T1000 (cell line): ENCODE results near the gene MOB2.
"Not testable (repeated sequence)": the region's sequence is repeated elsewhere in the genome, so short reads cannot be mapped to it uniquely, and the experiment has no call there.

Source experiments
- DNase-seq: peaks from one replicate; lab custom pipeline; 2025; ENCODE audit warnings: mixed read lengths; lab: John Stamatoyannopoulos, UW

The MOB2 gene

GRCh38 chr11:1518301-1518700 is 31.7 kb upstream of the MOB2 start:
- DNase-seq: no peak

DNA sequence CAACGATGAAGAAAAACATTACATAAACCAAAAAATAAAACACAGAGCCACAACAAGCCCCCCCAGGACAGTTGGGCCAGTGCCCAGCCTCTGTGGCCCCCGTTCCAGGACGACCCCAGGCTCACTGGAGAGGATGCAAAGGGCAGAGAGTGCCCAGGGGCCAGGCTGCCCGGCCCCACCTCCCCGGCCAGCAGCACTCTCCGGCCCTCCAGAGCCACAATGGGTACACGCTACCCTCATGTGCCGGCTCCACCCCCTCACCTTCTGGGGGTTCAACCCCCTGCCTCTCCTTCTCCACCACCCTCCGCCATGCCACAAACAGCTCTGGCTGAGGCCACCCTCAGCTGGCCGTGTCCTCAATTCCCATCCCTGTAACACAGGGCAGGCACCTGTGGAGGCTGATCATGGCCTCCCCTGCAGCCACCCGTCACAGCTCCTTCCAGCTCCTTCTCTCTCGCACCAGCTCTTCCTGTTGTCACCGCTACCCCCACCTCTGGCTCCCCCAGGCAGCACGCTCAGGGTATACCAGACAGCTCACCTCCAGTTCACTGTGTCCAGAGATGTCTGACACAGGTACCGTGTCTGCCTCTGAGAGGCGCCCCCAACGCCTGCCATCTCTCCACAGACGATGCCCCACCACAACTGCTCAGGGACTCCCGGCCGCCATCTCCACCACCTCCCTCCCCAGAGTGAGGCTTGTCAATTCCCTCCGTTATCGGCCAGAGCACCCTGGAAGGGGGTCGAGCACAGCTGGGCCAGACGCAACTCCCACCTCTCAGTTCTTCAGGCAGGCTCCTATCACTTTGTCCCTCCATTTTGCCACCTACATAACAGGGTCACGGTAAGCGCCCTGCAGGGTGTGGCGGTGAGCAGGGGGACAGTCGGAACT is 30.8 kb upstream of the MOB2 start:
- DNase-seq: no peak

DNA sequence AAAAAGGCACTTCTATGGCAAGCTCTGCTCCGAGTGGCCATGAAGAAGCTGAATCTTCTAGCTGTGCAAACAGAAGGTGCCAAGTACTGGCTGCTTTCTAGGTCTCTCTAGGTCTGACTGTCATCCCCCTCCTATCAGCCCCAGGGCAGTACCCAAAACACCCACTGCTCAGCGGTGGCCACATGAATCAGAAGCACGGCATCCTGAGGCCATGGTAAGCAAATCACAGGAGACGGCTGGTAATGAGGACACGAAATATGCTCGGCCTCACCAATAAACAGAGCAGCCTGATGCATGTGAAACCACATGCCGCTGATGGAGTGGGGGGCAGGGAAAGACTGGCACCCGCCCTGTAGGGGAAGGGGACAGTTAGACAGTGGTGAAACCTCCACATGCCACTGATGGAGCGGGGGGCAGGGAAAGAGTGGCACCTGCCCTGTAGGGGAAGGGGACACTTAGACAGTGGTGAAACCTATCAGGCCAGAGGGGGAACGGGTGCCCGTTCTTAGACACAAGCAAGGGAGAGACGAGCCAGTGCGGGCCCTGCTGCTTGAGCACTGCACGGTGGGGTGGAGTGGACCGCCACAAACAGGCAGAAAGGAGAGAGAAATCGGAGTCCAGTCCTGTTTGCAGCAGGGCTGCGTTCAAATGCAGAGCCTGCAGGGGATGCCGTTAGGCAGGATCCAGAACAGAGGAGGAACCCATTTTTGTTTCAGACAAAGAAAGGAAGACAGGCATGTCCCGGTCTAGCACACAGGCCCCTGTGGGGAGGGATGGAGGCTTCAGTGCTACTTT is 29.9 kb upstream of the MOB2 start:
- DNase-seq: peak; percentile 59

DNA sequence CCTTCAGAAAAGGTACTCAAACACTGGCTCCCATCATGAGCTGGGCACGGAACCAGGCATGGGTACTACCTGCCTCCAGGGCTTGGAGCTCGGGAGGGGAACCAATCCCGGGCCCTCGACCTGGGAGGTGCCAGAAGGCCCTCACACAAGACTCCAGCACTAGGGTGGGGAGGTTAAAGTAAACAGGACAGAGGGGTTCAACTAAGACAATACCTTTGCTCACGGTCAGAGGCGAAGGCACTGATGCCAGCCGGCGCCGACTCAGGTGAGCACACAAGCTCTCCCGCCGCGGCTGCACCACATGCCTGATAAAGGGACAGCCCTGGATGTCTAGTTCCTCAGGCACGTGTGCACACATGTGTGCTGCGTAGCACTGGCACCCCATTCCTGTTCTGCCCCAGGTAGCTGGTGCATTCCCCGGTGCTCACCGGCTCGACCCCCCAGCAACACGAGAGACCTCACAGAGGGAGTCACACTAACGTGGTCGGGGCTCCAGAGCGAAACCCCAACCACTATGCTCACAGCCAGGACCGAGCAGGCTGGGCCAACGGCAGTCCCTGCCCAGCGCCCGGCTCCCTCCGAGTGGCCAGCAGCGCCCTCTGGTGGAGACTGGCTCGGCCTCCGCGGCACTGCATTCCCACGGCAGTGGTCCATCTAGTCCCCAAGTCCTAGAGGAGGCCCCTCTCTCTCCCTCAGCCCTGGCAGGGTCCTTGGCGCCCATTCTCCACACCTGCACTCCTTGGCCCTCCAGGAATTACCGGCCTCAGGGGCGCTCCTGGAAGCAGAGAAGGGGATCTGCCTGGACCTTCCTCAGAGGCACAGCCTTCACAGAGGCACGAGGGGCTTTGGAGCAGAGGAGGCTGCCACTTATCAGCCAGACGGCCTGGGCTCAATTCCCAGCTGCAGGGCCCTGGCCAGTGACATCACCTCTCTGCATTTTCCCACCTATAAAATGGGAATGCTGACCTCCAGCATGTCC is 28.8 kb upstream of the MOB2 start:
- peak; percentile 48 for DNase-seq

DNA sequence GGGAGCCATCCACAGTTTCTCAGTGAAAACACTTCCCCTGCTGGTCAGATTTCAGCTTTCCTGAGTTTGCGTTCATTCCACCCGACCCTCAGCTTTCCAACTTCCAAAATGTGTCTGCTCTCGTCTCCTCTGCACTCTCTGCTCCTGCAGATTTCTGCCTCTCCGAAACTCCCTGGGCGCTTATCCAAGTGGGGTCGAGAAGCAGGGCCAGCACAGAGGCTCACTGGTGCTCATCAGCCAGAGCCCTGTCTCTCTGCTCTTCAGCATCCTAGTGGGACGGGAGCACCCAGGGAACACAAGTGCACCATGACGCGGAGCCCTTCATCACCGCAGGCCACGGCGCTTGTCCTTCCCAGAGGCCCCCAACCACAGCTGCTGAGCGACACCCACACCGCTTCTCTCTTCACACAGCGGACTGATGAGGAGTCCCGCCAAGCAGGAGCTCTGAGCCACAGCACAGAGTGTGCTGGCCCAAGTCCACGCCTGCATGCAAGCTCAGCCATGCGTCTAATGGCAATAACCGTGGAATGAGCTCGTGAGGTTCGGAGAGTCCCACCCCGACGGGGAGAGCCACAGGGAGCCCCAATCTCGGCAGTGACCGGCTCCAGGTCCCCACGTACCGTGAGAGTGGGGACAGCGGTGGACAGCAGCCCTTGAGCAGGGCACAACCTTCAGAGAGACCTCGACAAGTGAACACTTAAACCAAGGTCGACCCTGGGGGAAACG is 27.9 kb upstream of the MOB2 start:
- DNase-seq: no peak

DNA sequence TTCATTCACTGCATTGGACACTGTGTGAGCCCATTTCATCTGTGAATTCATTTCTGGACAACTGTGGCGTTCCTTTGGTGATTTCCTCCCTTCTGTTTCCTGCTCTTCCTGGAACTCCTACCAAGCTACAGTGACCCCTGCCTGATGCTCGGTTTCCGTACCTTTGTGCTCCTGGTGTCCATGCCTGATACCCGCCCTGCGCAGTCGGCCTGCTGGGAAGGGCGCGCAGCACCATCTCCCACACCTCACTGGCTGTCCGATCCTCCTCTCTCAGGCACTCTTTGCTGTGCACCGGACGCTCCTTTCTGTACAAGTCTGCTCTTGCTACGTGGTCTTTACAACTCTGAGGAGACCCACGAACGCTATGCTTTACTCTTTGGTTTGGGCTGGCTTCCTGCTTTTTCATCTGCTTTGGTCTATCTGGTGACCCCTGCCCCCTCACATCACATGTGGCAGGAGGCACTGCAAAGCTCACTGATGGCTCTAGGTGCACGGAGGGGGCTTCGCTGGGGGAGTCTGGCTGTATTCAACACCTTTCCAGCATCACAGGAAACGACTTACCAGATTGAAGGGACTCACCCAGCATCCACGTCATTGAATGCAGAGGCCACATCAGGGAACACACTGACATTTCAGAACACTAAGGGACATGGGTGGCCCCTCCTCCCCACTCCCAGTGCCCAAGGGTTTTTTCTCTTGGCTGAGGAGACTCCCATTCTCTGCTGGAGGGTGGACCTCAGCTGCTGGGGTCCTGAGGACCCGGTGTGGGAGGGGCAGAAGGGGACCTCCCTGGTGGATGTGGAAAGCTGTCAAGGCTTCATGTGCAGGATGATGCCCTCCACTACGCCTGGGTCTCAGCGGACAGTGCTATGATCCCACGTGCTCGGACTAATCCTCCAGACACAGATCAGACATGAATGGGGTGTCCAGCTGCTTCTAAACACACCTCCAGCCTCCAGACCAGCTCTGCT is 27.0 kb upstream of the MOB2 start:
- DNase-seq: no peak

DNA sequence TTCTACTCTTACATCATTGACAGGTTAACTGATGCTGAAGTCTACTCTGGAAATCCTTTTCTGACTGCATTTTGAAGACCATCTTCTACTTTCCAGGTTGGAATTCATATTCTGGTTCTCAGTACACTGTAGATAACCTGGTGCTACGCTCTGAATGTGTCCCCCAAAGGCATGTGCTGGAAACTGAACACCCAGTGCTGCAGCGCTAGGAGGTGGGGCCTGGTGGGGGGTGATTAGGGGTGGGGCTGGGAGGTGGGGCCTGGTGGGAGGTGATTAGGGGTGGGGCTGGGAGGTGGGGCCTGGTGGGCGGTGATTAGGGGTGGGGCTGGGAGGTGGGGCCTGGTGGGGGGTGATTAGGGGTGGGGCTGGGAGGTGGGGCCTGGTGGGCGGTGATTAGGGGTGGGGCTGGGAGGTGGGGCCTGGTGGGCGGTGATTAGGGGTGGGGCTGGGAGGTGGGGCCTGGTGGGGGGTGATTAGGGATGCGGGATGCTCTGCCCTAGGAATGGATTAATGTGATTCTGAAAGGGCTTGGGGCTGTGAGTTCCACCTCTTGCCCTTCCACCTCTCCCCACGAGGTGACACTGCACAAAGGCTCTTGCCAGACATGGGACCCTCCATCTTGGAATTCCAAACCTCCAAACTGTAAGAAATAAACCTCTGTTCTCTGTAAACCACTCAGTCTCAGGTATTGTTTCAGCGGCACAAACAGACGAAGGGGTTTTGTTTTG is 26.1 kb upstream of the MOB2 start:
- not testable (repeated sequence) for DNase-seq

DNA sequence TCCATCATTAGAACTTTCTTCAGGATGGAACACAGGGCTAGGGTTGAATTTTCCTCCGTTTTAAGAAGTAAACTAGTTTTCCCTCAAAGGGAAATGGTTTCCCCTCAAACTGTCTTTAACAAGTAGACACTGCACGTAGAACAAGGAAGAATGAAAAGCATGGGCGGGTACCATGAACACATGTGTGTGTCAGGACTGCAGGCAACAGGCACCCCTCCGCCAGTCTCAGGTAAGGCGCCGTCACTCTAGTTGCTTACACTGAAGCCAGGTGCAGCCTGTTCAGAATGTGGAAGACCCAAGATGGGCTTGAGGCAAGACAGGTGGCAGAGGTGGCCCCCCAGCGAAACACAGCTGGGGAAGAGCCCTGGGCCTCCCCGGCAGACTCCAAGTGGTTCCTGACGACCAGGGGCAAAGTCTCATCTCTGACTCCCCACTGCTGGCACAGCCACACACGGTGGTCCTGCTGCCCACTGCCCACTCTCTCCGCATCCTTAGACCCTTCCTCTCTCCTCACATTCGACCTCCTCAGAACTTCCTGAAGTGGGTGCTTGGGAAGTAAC is 25.4 kb upstream of the MOB2 start:
- no peak for DNase-seq

DNA sequence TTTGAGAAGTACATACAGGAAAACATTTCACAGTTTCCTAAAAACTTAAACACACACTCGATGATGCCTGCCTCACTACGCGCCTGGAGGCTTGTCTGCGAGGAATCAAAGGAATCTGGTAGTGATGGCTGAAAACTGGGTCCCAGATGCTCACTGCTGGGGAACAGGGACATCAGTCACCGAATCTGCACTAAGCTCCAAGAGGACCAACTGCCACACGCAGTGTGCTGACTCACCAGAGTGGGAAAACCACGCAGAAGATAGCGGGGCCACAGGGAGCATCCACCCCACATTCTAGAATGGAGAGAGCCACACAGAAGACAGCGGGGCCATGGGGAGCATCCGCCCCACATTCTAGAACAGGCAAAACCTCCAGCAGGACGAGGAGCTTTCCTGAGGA is 24.3 kb upstream of the MOB2 start:
- DNase-seq: no peak

GRCh38 chr11:1510351-1510750 is 23.8 kb upstream of the MOB2 start:
- not testable (repeated sequence) for DNase-seq

- DNase-seq: no peak
These were observed 23.2 kb upstream of the MOB2 start for GRCh38 chr11:1509626-1510255.

GRCh38 chr11:1508986-1509385 is 22.4 kb upstream of the MOB2 start:
- DNase-seq: no peak

DNA sequence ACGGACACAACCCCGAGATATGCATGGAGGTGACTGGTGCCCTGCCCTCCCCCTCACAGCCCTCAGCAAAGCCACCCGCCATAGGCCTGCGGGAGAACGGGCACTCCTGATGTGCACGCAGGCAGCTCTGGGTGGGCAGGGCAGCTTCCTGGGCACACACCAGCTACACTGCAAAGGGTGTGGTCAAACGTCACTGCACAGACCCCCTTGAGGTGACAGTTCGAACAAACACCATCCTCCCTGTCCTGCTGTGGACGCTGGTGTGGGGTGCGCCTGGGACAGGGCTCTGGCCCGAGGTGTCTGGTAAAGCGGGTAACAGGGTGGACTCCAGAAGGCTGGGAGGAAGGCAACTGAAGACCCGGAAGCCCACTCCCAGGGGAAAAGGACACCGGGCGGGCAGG is 21.9 kb upstream of the MOB2 start:
- no peak for DNase-seq

DNA sequence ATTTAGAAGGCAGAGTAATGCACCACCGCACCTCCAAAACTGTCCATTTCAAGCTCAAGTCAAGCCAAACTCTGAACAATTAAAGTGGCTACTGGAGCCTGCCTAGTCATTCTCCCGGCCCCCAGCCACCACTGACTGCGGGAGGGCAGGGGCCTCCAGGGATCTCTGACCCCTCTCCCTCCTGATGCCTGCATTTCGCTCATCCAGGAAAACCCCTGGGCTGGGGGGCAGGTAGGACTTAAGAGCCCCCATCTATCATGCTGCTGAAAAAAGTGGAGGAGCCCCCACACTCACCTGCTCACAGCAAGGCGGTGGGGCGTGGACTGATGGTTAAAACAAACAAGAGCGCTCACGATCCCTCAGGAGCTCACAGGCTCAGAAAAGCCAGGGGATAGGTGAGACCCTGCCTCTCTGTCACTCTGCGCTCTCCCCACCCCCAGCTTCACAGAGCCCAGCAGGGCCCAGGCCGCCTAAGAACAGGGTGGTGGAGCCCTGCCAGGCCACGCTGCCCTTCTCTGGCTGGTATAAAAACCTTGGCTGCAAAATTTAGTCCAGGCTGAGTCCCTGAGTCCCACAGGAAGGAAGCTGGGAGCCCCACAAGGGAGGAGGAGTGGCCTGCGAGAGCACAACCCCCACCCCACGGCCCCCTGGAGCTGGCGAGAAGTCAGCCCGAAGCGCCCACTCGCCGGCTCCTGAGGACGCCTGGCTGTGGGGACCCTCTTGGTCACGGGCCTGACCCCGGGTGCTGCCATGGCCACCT is 21.0 kb upstream of the MOB2 start:
- no peak for DNase-seq

DNA sequence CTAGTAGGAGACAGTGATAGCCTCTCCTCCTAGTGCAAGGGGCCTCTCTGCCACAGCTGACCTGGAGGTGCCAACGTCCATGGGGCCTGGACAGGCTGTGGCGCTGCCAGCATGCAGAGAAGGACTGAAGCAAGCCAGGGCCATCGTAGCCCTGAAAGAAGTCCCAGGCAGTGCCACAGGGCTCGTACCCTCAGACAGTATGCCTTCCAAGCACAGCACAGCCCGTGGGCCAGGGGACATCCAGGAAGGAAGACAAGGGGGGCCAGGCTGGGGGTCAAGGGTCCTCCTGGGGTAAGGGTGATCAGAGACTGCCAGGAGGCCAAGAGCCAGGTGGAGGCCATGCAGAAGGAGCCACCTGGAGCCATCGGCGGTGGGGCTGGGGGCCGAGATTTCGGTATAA is 20.4 kb upstream of the MOB2 start:
- DNase-seq: no peak

DNA sequence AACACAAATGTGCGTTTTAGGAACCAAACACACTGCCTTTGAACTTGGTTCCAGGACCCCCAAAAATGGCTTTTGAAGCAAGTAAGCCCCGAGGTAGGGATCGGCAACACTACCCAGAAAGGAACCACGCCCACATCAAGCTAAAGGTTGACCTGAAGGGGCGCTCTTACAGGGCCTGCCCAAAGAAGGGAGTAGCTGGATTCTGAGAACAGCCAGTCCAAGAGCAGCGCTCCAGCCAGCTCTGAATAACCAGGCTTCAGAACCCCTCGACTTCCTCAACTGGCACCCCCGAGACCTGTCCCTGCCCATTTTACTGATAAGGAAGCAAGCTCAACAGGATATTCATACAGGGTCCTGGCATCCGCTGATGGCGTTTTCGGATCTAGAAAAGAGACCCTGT is 18.9 kb upstream of the MOB2 start:
- DNase-seq: no peak

DNA sequence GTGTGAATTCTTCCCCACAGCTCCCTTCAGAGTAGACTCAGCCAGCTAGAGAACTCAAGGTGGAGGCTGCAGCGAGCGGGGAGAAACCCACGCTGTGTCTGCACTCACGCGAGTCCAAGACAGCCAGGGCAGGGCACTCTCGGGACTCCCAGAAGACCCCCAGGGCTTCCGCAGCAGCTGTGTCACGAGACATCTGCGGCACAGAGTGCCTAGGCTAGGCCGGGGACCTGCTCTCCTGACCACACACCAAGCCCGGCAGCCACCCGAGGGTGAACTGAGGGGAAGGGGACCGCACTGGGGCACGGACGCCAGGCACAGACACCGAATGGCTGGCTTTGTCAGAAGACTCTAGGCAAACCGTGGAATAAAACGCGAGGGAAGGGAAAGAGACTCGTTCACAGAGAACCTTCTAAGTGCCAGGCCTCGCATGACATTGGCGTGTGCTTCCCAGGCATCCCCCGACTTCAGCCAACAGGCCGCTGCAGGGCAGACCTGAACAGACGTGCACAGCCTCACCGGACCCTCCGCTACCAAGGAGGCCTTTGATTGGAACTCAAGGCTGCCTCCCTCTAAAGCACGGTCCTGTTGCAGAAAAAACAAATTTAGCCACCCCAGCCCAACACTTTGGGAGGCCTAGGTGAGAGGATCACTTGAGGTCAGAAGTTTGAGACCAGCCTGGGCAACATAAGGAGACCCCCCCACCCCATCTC is 18.2 kb upstream of the MOB2 start:
- DNase-seq: no peak
